Measurements from ENCODE around the gene TNNI3. TPM values are rescaled to one million over a fixed set of nuclear protein-coding genes. Genes with fewer than 3 reads are reported as not detected.

Gene TNNI3
- total and polyA plus RNA-seq, 10 of the 15 experiments (the other 5 are each of a cell fraction or from before 2014, with no cell fraction given): not detected

- TF ChIP-seq ASH2L (IDR thresholded peaks at IDR 0.05; ENCODE audit: borderline replicate concordance, low read depth) (no peak), SMC3 (IDR thresholded peaks at IDR 0.05; ENCODE audit: borderline replicate concordance, low read length) (peak; percentile 73), CBX5 (IDR thresholded peaks at IDR 0.05; ENCODE audit: low read depth) (no peak), ZZZ3 (IDR thresholded peaks at IDR 0.05; ENCODE audit: control insufficient read depth, insufficient read length, low read depth) (no peak), CBX3 (IDR thresholded peaks at IDR 0.05; ENCODE audit: borderline replicate concordance, low read depth) (no peak), CTCF (IDR thresholded peaks at IDR 0.05 in 2 of 3, conservative IDR thresholded peaks at IDR 0.05 in 1 of 3; ENCODE audit: control insufficient read depth in 2 of 3, extremely low read depth in 1 of 3, insufficient read depth in 1 of 3, low read depth in 3 of 3, low read length in 3 of 3) (peak; percentile 90 to 98 (median 94)), IRF5 (IDR thresholded peaks at IDR 0.05; ENCODE audit: borderline replicate concordance) (no peak), KLF5 (IDR thresholded peaks at IDR 0.05; ENCODE audit: partially characterized antibody) (no peak), RAD21 (IDR thresholded peaks at IDR 0.05; ENCODE audit: insufficient read depth, low read depth, low read length) (peak; percentile 81), IKZF2 (IDR thresholded peaks at IDR 0.05) (no peak), CREB1 (IDR thresholded peaks at IDR 0.05; ENCODE audit: low read depth) (peak; percentile 77), MTA3 (IDR thresholded peaks at IDR 0.05; ENCODE audit: borderline replicate concordance, low read length) (no peak), SRF (IDR thresholded peaks at IDR 0.05; ENCODE audit: low read depth in 2 of 2, low read length in 2 of 2) (no peak), SIX5 (IDR thresholded peaks at IDR 0.05; ENCODE audit: low read depth, low read length, severe bottlenecking) (no peak)
- TF ChIP-seq, protein P1, sequence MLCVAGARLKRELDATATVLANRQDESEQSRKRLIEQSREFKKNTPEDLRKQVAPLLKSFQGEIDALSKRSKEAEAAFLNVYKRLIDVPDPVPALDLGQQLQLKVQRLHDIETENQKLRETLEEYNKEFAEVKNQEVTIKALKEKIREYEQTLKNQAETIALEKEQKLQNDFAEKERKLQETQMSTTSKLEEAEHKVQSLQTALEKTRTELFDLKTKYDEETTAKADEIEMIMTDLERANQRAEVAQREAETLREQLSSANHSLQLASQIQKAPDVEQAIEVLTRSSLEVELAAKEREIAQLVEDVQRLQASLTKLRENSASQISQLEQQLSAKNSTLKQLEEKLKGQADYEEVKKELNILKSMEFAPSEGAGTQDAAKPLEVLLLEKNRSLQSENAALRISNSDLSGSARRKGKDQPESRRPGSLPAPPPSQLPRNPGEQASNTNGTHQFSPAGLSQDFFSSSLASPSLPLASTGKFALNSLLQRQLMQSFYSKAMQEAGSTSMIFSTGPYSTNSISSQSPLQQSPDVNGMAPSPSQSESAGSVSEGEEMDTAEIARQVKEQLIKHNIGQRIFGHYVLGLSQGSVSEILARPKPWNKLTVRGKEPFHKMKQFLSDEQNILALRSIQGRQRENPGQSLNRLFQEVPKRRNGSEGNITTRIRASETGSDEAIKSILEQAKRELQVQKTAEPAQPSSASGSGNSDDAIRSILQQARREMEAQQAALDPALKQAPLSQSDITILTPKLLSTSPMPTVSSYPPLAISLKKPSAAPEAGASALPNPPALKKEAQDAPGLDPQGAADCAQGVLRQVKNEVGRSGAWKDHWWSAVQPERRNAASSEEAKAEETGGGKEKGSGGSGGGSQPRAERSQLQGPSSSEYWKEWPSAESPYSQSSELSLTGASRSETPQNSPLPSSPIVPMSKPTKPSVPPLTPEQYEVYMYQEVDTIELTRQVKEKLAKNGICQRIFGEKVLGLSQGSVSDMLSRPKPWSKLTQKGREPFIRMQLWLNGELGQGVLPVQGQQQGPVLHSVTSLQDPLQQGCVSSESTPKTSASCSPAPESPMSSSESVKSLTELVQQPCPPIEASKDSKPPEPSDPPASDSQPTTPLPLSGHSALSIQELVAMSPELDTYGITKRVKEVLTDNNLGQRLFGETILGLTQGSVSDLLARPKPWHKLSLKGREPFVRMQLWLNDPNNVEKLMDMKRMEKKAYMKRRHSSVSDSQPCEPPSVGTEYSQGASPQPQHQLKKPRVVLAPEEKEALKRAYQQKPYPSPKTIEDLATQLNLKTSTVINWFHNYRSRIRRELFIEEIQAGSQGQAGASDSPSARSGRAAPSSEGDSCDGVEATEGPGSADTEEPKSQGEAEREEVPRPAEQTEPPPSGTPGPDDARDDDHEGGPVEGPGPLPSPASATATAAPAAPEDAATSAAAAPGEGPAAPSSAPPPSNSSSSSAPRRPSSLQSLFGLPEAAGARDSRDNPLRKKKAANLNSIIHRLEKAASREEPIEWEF (IDR thresholded peaks at IDR 0.05; ENCODE audit: insufficient replicate concordance, low read depth, low read length): no peak
- TF ChIP-seq, protein P2, sequence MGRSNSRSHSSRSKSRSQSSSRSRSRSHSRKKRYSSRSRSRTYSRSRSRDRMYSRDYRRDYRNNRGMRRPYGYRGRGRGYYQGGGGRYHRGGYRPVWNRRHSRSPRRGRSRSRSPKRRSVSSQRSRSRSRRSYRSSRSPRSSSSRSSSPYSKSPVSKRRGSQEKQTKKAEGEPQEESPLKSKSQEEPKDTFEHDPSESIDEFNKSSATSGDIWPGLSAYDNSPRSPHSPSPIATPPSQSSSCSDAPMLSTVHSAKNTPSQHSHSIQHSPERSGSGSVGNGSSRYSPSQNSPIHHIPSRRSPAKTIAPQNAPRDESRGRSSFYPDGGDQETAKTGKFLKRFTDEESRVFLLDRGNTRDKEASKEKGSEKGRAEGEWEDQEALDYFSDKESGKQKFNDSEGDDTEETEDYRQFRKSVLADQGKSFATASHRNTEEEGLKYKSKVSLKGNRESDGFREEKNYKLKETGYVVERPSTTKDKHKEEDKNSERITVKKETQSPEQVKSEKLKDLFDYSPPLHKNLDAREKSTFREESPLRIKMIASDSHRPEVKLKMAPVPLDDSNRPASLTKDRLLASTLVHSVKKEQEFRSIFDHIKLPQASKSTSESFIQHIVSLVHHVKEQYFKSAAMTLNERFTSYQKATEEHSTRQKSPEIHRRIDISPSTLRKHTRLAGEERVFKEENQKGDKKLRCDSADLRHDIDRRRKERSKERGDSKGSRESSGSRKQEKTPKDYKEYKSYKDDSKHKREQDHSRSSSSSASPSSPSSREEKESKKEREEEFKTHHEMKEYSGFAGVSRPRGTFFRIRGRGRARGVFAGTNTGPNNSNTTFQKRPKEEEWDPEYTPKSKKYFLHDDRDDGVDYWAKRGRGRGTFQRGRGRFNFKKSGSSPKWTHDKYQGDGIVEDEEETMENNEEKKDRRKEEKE (IDR thresholded peaks at IDR 0.05): no peak
Observed at GRCh38 chr19:55160128-55160985, 2.8 kb upstream of the TNNI3 start (continued).

All from GM12878 (cell line).